Right atrium auricular region (tissue), 2 donors: ENCODE results near the gene BRD8. TPM values are rescaled to one million over a fixed set of nuclear protein-coding genes. Genes with fewer than 3 reads are reported as not detected.

Experiments used
- DNase-seq: peaks from one replicate; pipeline ENCODE4 v3.0.0-alpha.2; 2019; ENCODE audit warnings: low spot score
- H3K27ac ChIP-seq, 2 donors: fragments of 200-600 bp; sonication (generic); 1 replicate in 1 of 2; 2 replicates in 1 of 2; pipeline ENCODE4 v1.5.1; 2016 to 2019
- H3K27me3 ChIP-seq, 2 donors: fragments of 200-600 bp; sonication (generic); one replicate each; pipeline versions ENCODE4 v1.5.1 to v1.6.0; 2017 to 2019
- H3K36me3 ChIP-seq: fragments of 200-600 bp; sonication (generic); one replicate; pipeline ENCODE4 v1.5.1; 2016
- H3K4me1 ChIP-seq, 2 donors: fragments of 200-600 bp; sonication (generic); one replicate each; pipeline versions ENCODE4 v1.5.1 to v1.6.0; 2017 to 2019
- H3K4me3 ChIP-seq, 2 donors: fragments of 200-600 bp; sonication (generic); 1 replicate in 1 of 2; 2 replicates in 1 of 2; pipeline ENCODE4 v1.5.1; 2017 to 2019; ENCODE audit warnings: mild to moderate bottlenecking in 1 of 2, moderate library complexity in 1 of 2
- H3K9me3 ChIP-seq, 2 donors: fragments of 200-600 bp; sonication (generic); one replicate each; pipeline ENCODE4 v1.5.1; 2019
- total RNA-seq, 2 donors: library from RNA; depleted of rRNA; stranded (reverse); fragments of >200 nt; gene quantifications; one replicate each; pipeline ENCODE4 v1.1.0, GENCODE V29; 2016
- TF ChIP-seq, protein P1 (sequence below), 2 donors: fragments of 200-600 bp; sonication (generic); IDR thresholded peaks; one replicate each; pipeline ENCODE4 v1.5.1; 2019; ENCODE audit warnings: antibody characterized with exemption in 2 of 2

The BRD8 gene, protein sequence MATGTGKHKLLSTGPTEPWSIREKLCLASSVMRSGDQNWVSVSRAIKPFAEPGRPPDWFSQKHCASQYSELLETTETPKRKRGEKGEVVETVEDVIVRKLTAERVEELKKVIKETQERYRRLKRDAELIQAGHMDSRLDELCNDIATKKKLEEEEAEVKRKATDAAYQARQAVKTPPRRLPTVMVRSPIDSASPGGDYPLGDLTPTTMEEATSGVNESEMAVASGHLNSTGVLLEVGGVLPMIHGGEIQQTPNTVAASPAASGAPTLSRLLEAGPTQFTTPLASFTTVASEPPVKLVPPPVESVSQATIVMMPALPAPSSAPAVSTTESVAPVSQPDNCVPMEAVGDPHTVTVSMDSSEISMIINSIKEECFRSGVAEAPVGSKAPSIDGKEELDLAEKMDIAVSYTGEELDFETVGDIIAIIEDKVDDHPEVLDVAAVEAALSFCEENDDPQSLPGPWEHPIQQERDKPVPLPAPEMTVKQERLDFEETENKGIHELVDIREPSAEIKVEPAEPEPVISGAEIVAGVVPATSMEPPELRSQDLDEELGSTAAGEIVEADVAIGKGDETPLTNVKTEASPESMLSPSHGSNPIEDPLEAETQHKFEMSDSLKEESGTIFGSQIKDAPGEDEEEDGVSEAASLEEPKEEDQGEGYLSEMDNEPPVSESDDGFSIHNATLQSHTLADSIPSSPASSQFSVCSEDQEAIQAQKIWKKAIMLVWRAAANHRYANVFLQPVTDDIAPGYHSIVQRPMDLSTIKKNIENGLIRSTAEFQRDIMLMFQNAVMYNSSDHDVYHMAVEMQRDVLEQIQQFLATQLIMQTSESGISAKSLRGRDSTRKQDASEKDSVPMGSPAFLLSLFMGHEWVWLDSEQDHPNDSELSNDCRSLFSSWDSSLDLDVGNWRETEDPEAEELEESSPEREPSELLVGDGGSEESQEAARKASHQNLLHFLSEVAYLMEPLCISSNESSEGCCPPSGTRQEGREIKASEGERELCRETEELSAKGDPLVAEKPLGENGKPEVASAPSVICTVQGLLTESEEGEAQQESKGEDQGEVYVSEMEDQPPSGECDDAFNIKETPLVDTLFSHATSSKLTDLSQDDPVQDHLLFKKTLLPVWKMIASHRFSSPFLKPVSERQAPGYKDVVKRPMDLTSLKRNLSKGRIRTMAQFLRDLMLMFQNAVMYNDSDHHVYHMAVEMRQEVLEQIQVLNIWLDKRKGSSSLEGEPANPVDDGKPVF
- total RNA-seq = 10 to 100 TPM; 20.2 to 27.3 TPM

DNA sequence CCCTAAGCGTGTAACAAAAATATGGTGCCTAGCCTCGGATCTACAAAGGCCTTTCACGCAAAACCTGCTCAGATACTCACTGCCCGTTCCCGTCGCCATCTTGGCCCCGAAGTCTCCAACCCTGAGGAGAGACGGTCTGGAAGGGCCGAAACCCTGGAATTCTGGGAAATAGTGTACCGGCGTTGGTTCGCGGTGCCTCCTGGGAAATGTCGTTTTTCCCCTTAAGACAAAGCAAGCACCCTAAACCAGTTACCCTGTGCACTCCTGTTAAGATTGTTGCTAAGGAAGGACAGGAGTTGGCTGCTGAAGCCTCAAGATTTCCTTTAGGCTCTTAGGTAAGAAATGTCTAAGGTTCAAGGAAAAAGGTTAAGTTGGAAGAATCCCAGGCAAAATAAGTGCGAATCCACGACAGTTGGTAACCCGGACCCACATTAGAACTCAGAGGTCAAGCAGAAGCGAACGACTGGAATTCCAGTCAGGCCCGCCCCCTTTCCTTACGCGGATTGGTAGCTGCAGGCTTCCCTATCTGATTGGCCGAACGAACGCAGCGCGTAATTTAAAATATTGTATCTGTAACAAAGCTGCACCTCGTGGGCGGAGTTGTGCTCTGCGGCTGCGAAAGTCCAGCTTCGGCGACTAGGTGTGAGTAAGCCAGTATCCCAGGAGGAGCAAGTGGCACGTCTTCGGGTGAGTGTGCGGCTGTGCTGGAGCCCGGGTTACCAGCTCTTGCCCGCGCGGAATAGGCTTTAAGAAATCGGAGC, at the start of gene BRD8, which contains the start of gene KIF20A:
Gene BRD8, minus strand, starts transcription at position 115 of the 761 bp plus-strand sequence. Its CDS starts 16 bp downstream, at position 99.
Gene KIF20A, plus strand, starts transcription at position 597 of the 761 bp plus-strand sequence. CDS start 569 bp downstream, outside the sequence.
- Histone ChIP-seq H3K27ac (peak within 1 kb of the TSS; percentile 89 to 91), H3K4me3 (peak within 1 kb of the TSS; percentile 77 to 94), H3K36me3 (peaks cover 23% of the 10 kb centered on the region), H3K9me3 (no peaks in the 10 kb centered on the region), H3K4me1 (peaks cover 0 to 19% of the 10 kb centered on the region in 2 donors), H3K27me3 (no peaks in the 10 kb centered on the region)
- TF ChIP-seq, protein P1, sequence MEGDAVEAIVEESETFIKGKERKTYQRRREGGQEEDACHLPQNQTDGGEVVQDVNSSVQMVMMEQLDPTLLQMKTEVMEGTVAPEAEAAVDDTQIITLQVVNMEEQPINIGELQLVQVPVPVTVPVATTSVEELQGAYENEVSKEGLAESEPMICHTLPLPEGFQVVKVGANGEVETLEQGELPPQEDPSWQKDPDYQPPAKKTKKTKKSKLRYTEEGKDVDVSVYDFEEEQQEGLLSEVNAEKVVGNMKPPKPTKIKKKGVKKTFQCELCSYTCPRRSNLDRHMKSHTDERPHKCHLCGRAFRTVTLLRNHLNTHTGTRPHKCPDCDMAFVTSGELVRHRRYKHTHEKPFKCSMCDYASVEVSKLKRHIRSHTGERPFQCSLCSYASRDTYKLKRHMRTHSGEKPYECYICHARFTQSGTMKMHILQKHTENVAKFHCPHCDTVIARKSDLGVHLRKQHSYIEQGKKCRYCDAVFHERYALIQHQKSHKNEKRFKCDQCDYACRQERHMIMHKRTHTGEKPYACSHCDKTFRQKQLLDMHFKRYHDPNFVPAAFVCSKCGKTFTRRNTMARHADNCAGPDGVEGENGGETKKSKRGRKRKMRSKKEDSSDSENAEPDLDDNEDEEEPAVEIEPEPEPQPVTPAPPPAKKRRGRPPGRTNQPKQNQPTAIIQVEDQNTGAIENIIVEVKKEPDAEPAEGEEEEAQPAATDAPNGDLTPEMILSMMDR (IDR thresholded peaks at IDR 0.05) = no peak
- peak; percentile 98 for DNase-seq

DNA sequence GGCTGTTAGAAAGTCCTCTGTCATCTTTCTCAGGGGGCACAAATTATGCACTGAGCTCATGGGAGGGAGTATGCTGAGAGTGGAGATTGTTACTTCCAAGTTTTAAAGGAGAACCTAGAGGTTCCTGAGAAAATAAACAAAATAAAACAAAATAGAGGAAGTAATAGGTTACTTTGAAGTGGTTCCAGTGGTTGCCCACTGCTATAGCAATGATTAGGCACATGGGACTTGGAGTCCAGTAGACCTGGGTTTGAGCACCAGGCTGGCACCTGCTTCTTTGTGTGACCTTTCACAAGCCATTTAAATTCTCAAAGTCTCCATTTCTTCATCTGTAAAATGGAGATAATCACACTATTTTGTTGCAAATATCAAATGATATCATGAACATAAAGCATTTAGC, 48.5 kb upstream of the BRD8 start:
- no peak for DNase-seq
- Histone ChIP-seq H3K27me3 (no peaks in the 10 kb centered on the region), H3K4me1 (peaks cover 0 to 19% of the 10 kb centered on the region in 2 donors), H3K27ac (no peak overlapping the region), H3K4me3 (no peak overlapping the region), H3K9me3 (peaks cover 0 to 6% of the 10 kb centered on the region in 2 donors), H3K36me3 (no peaks in the 10 kb centered on the region)
- TF ChIP-seq, protein P1 (IDR thresholded peaks at IDR 0.05) = no peak

DNA sequence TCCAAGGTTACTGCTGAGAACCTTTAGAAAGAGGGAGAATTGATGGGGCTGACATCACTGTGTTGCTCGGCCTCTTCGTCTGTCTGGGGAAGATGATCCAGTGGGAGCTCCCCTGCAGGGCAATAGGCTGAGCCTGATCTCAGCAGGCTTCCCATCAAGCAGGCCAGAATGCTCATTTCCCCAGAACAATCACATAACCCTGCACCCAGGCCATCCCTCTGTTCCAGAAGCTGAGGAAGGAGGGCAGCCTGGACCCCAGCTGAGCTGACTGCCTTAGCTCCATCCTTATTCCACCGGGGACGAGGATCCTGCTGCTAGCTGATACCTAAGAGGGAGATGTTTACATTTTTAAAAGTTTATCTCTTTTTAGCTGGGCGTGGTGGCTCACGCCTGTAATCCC, 46.3 kb upstream of the BRD8 start:
- Histone ChIP-seq H3K4me1 (peaks cover 0 to 3% of the 10 kb centered on the region in 2 donors), H3K27ac (no peak overlapping the region), H3K4me3 (no peak overlapping the region), H3K9me3 (peaks cover 0 to 6% of the 10 kb centered on the region in 2 donors), H3K36me3 (no peaks in the 10 kb centered on the region), H3K27me3 (no peaks in the 10 kb centered on the region)
- TF ChIP-seq, protein P1 (IDR thresholded peaks at IDR 0.05) = no peak
- no peak for DNase-seq

DNA sequence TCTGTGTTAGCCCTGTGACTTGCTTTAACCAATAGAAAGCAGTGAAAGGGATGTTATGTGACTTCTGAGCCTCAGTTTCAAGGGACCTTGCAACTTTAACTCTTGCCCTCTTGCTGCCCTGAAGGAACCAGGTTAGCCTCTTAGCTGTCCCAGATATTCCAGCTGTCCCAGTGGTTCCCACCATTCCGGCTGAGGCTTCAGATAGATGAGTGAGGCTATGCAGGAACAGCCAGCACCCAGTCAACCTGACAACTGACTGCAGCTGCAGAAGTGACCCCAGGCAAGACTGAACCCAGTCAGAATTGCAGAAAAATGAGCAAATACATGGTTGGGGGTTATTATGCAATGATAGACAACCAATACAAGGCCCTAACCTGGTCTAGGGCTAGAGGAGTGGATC, 45.1 kb upstream of the BRD8 start:
- no peak for DNase-seq
- TF ChIP-seq, protein P1 (IDR thresholded peaks at IDR 0.05) = no peak
- Histone ChIP-seq H3K27ac (no peak overlapping the region), H3K4me1 (no peaks in the 10 kb centered on the region), H3K9me3 (peaks cover 0 to 6% of the 10 kb centered on the region in 2 donors), H3K4me3 (no peak overlapping the region), H3K27me3 (no peaks in the 10 kb centered on the region), H3K36me3 (no peaks in the 10 kb centered on the region)

DNA sequence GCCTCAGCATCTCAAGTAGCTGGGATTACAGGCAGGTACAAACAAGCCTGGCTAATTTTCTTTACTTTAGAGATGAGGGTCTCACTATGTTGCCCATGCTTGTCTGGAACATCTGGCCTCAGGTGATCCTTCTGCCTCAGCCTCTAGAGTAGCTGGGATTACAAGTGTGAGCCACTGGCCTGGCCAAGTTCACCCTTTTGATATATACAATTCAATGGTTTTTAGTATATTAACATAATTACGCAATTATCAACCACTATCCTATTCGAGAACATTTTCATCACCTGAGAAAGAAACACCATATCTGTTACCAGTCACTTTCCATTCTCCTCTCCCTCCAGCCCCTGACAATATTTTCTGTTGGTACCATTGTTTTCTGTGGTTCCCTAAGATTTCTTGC, 38.4 kb upstream of the BRD8 start:
- TF ChIP-seq, protein P1 (IDR thresholded peaks at IDR 0.05) = no peak
- peaks cover 0 to 16% of the 10 kb centered on the region in 2 donors for H3K4me1 ChIP-seq
- H3K9me3 ChIP-seq = no peaks in the 10 kb centered on the region
- H3K36me3 ChIP-seq = no peaks in the 10 kb centered on the region
- no peak for DNase-seq
- no peak overlapping the region for H3K27ac ChIP-seq
- H3K27me3 ChIP-seq = no peaks in the 10 kb centered on the region
- no peak overlapping the region for H3K4me3 ChIP-seq
